Gastrocnemius medialis (tissue), 4 donors: ENCODE data around the gene RND2.

ENCODE experiments used
- CTCF ChIP-seq, 5 experiments: fragments of 450-650 bp in 3 of 5; fragments of 200-600 bp in 2 of 5; sonication (generic) in 2 of 5; IDR thresholded peaks in 4 of 5; conservative IDR thresholded peaks in 1 of 5; 1 replicate in 4 of 5; 2 replicates in 1 of 5; pipeline ENCODE4 v1.5.1; 2016 to 2019; ENCODE audit warnings: antibody characterized with exemption in 5 of 5, mild to moderate bottlenecking in 3 of 5, moderate library complexity in 3 of 5
- POLR2A ChIP-seq, 2 donors: fragments of 450-650 bp; IDR thresholded peaks; one replicate each; pipeline ENCODE4 v1.6.1; 2017; ENCODE audit warnings: antibody characterized with exemption in 2 of 2, mild to moderate bottlenecking in 2 of 2, moderate library complexity in 2 of 2

- TF ChIP-seq CTCF (IDR thresholded peaks at IDR 0.05 in 4 of 5, conservative IDR thresholded peaks at IDR 0.05 in 1 of 5) (no peak), POLR2A (IDR thresholded peaks at IDR 0.05) (no peak)
Observed at GRCh38 chr17:43034894-43035293, 9.9 kb downstream of the RND2 start.
